Mammary epithelial cell (primary cell): ENCODE data around the gene SORBS2.

Source experiments
- CTCF ChIP-seq, 2 donors: IDR thresholded peaks in 1 of 2; conservative IDR thresholded peaks in 1 of 2; 2 replicates each; pipeline ENCODE4 v1.5.1; 2011 to 2012; ENCODE audit warnings: inconsistent platforms in 2 of 2, low read length in 2 of 2, mild to moderate bottlenecking in 2 of 2, control low read depth in 1 of 2, low read depth in 1 of 2; ENCODE audit not compliant: insufficient read depth in 1 of 2; ENCODE audit errors: extremely low read depth in 1 of 2
- EZH2 ChIP-seq: IDR thresholded peaks from 2 replicates; pipeline ENCODE4 v1.6.1; 2012; ENCODE audit warnings: low read length, inconsistent platforms, borderline replicate concordance

GRCh38 chr4:185651851-185652250 lies 160.1 kb downstream of the SORBS2 start:
- TF ChIP-seq CTCF (conservative IDR thresholded peaks at IDR 0.05 in 1 of 2, IDR thresholded peaks at IDR 0.05 in 1 of 2; ENCODE audit: extremely low read depth in 1 of 2, insufficient read depth in 1 of 2, low read depth in 1 of 2, low read length in 2 of 2), result no peak
- TF ChIP-seq EZH2, result no peak
